ENCODE results near the gene HYLS1.
A peak's percentile ranks its signal among the peaks of the same experiment; 100 is the strongest.

The HYLS1 gene

DNA sequence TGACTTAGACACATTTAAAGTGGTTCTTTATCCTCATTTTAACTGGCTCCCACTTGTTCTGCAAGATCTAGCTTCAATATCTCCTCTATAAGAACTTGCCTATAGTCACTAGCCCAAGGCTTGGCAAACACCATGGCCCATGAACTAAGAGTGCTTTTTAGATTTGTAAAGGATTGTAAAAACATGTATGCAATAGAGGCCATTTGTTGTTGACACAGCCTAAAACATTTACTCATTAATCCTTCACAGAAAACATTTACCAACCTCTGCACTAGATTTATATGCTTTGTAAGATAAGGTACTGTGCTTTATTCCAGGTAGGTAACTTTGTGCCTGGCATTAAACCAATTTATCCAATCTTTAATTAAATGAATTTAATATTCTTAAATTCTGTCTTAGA, 5.5 kb downstream of the HYLS1 start:
- H3K9me2 ChIP-seq (ENCODE audit: low read depth, low read length), result no peaks in the 10 kb centered on the region
- no peaks in the 10 kb centered on the region for H3K9me3 ChIP-seq (ENCODE audit: low read length)
- H3K4me1 ChIP-seq (ENCODE audit: insufficient read depth, low read length, severe bottlenecking), result peaks cover 4% of the 10 kb centered on the region
- no peak overlapping the region for H3K4me3 ChIP-seq (ENCODE audit: low read depth, low read length, poor library complexity, severe bottlenecking)
- H3K36me3 ChIP-seq (ENCODE audit: insufficient read depth, low read length), result peaks cover 38% of the 10 kb centered on the region
- H3F3A ChIP-seq (ENCODE audit: insufficient read depth, low read length), result no peaks in the 10 kb centered on the region
- H3K27me3 ChIP-seq (ENCODE audit: insufficient read depth, low read length), result no peaks in the 10 kb centered on the region
- H3K4me2 ChIP-seq (ENCODE audit: low read length), result no peak overlapping the region
- no peak overlapping the region for H2AFZ ChIP-seq (ENCODE audit: low read length)
- peaks cover 13% of the 10 kb centered on the region for H3K79me2 ChIP-seq (ENCODE audit: insufficient read depth, low read length)
- H3K27ac ChIP-seq (ENCODE audit: low read depth, low read length, poor library complexity, severe bottlenecking), result no peak overlapping the region
- TF ChIP-seq CTCF (IDR thresholded peaks at IDR 0.05; ENCODE audit: low read length) (no peak), EZH2 (IDR thresholded peaks at IDR 0.05; ENCODE audit: borderline replicate concordance, low read length) (no peak)
- no peak overlapping the region for H3K9ac ChIP-seq (ENCODE audit: low read length)
- H4K20me1 ChIP-seq (ENCODE audit: insufficient read depth, low read length), result no peaks in the 10 kb centered on the region

- Histone ChIP-seq H3K9ac (ENCODE audit: low read length) (no peak overlapping the region), H3K4me2 (ENCODE audit: low read length) (peak overlapping the region; percentile 76; the same call in 1 of the 2 replicates)
Measured at GRCh38 chr11:125901872-125902271, 14.4 kb downstream of the HYLS1 start.

GRCh38 chr11:125902277-125902926, 14.9 kb downstream of the HYLS1 start:
- Histone ChIP-seq H3K9ac (ENCODE audit: low read length) (peak overlapping the region; percentile 79), H3K79me2 (ENCODE audit: insufficient read depth, low read length) (peaks cover 20% of the 10 kb centered on the region), H3K27ac (ENCODE audit: low read depth, low read length, poor library complexity, severe bottlenecking) (no peak overlapping the region), H3K27me3 (ENCODE audit: insufficient read depth, low read length) (no peaks in the 10 kb centered on the region), H3K4me1 (ENCODE audit: insufficient read depth, low read length, severe bottlenecking) (peaks cover 10% of the 10 kb centered on the region), H4K20me1 (ENCODE audit: insufficient read depth, low read length) (no peaks in the 10 kb centered on the region), H3K9me3 (ENCODE audit: low read length) (no peaks in the 10 kb centered on the region), H3K4me3 (ENCODE audit: low read depth, low read length, poor library complexity, severe bottlenecking) (peak overlapping the region; percentile 84), H3K9me2 (ENCODE audit: low read depth, low read length) (no peaks in the 10 kb centered on the region), H3F3A (ENCODE audit: insufficient read depth, low read length) (no peaks in the 10 kb centered on the region), H3K4me2 (ENCODE audit: low read length) (peak overlapping the region; percentile 76), H2AFZ (ENCODE audit: low read length) (no peak overlapping the region), H3K36me3 (ENCODE audit: insufficient read depth, low read length) (peaks cover 20% of the 10 kb centered on the region; the same call in 1 of the 2 replicates)
- no peak for TF ChIP-seq EZH2 (IDR thresholded peaks at IDR 0.05; ENCODE audit: borderline replicate concordance, low read length)
- TF ChIP-seq CTCF (IDR thresholded peaks at IDR 0.05; ENCODE audit: low read length), result no peak

More at GRCh38 chr11:125901872-125902271, 14.4 kb downstream of the HYLS1 start:
- no peaks in the 10 kb centered on the region for H3K9me2 ChIP-seq (ENCODE audit: low read depth, low read length)
- H2AFZ ChIP-seq (ENCODE audit: low read length), result no peak overlapping the region
- TF ChIP-seq CTCF (IDR thresholded peaks at IDR 0.05; ENCODE audit: low read length) (no peak), EZH2 (IDR thresholded peaks at IDR 0.05; ENCODE audit: borderline replicate concordance, low read length) (no peak)
- peak overlapping the region; percentile 84 for H3K4me3 ChIP-seq (ENCODE audit: low read depth, low read length, poor library complexity, severe bottlenecking)
- no peak overlapping the region for H3K27ac ChIP-seq (ENCODE audit: low read depth, low read length, poor library complexity, severe bottlenecking)
- H3K79me2 ChIP-seq (ENCODE audit: insufficient read depth, low read length), result peaks cover 25% of the 10 kb centered on the region
- no peaks in the 10 kb centered on the region for H3F3A ChIP-seq (ENCODE audit: insufficient read depth, low read length)
- no peaks in the 10 kb centered on the region for H3K9me3 ChIP-seq (ENCODE audit: low read length)
- peaks cover 10% of the 10 kb centered on the region for H3K4me1 ChIP-seq (ENCODE audit: insufficient read depth, low read length, severe bottlenecking)
- H3K36me3 ChIP-seq (ENCODE audit: insufficient read depth, low read length), result peaks cover 20% of the 10 kb centered on the region; the same call in 1 of the 2 replicates
- H4K20me1 ChIP-seq (ENCODE audit: insufficient read depth, low read length), result no peaks in the 10 kb centered on the region
- no peaks in the 10 kb centered on the region for H3K27me3 ChIP-seq (ENCODE audit: insufficient read depth, low read length)

Data from OCI-LY1 (cell line).